H9 (cell line): ENCODE data around the gene RUNX2. TPM values are rescaled to one million over a fixed set of nuclear protein-coding genes. Genes with fewer than 3 reads are reported as not detected.

Experiments
- DNase-seq: peaks from one replicate; pipeline ENCODE4 v3.0.0-alpha.2; 2017
- H2AFZ ChIP-seq: one replicate; pipeline ENCODE4 v1.6.1; 2013; ENCODE audit warnings: mild to moderate bottlenecking, low read length, control low read depth, moderate library complexity
- H2AK5ac ChIP-seq: 2 replicates; pipeline ENCODE4 v1.6.1; 2013; ENCODE audit warnings: low read length, control low read depth, mixed read lengths; ENCODE audit not compliant: insufficient read length
- H2BK120ac ChIP-seq: one replicate; pipeline ENCODE4 v1.6.1; 2013; ENCODE audit warnings: low read depth, mild to moderate bottlenecking, low read length, control low read depth, inconsistent platforms; ENCODE audit not compliant: poor library complexity, severe bottlenecking
- H2BK12ac ChIP-seq: 2 replicates; pipeline ENCODE4 v1.6.1; 2013; ENCODE audit warnings: low read length, control low read depth, mixed read lengths, low read depth; ENCODE audit not compliant: insufficient read length
- H2BK15ac ChIP-seq: 2 replicates; pipeline ENCODE4 v1.6.1; 2013; ENCODE audit warnings: low read depth, low read length, control low read depth
- H2BK20ac ChIP-seq: one replicate; pipeline ENCODE4 v1.6.1; 2013; ENCODE audit warnings: low read depth, mild to moderate bottlenecking, low read length, control low read depth, inconsistent platforms; ENCODE audit not compliant: poor library complexity, severe bottlenecking
- H2BK5ac ChIP-seq: 2 replicates; pipeline ENCODE4 v1.6.1; 2013; ENCODE audit warnings: low read length, control low read depth, mixed read lengths; ENCODE audit not compliant: insufficient read length
- H3K14ac ChIP-seq: 2 replicates; pipeline ENCODE4 v1.6.1; 2013; ENCODE audit warnings: low read length, control low read depth; ENCODE audit not compliant: insufficient read depth
- H3K18ac ChIP-seq: 2 replicates; pipeline ENCODE4 v1.6.1; 2013; ENCODE audit warnings: low read depth, mild to moderate bottlenecking, mixed read lengths, low read length, control low read depth; ENCODE audit not compliant: insufficient read length
- H3K23ac ChIP-seq: 2 replicates; pipeline ENCODE4 v1.6.1; 2013; ENCODE audit warnings: low read length, control low read depth, mixed read lengths, low read depth; ENCODE audit not compliant: insufficient read length
- H3K23me2 ChIP-seq: 2 replicates; pipeline ENCODE4 v1.6.1; 2013; ENCODE audit warnings: low read depth, mild to moderate bottlenecking, mixed read lengths, low read length, control low read depth; ENCODE audit not compliant: insufficient read length, poor library complexity, severe bottlenecking
- H3K27ac ChIP-seq: 2 replicates; pipeline ENCODE4 v1.5.1; 2013; ENCODE audit warnings: low read length, control low read depth, mixed read lengths, low read depth; ENCODE audit not compliant: insufficient read length
- H3K27me3 ChIP-seq: 2 replicates; pipeline ENCODE4 v1.6.1; 2013; ENCODE audit warnings: low read length, control low read depth, inconsistent platforms; ENCODE audit not compliant: insufficient read depth
- H3K4ac ChIP-seq: 2 replicates; pipeline ENCODE4 v1.6.1; 2013; ENCODE audit warnings: low read depth, mild to moderate bottlenecking, control low read depth, inconsistent platforms, low read length, moderate library complexity
- H3K4me1 ChIP-seq: 2 replicates; pipeline ENCODE4 v1.6.1; 2013; ENCODE audit warnings: low read length, control low read depth, inconsistent platforms; ENCODE audit not compliant: insufficient read depth
- H3K4me2 ChIP-seq: 2 replicates; pipeline ENCODE4 v1.6.1; 2013; ENCODE audit warnings: low read length, control low read depth, mixed read lengths; ENCODE audit not compliant: insufficient read length, insufficient read depth
- H3K56ac ChIP-seq: 2 replicates; pipeline ENCODE4 v1.6.1; 2013; ENCODE audit warnings: low read depth, mild to moderate bottlenecking, mixed read lengths, low read length, control low read depth; ENCODE audit not compliant: insufficient read length
- H3K79me1 ChIP-seq: 2 replicates; pipeline ENCODE4 v1.6.1; 2013; ENCODE audit warnings: low read depth, mild to moderate bottlenecking, moderate library complexity, low read length, control low read depth, inconsistent platforms; ENCODE audit not compliant: insufficient read depth, poor library complexity, severe bottlenecking
- H3K79me2 ChIP-seq: 2 replicates; pipeline ENCODE4 v1.6.1; 2013; ENCODE audit warnings: low read length, control low read depth, inconsistent platforms; ENCODE audit not compliant: insufficient read depth
- H3K9ac ChIP-seq: 2 replicates; pipeline ENCODE4 v1.6.1; 2013; ENCODE audit warnings: low read length, control low read depth, mixed read lengths; ENCODE audit not compliant: insufficient read length; ENCODE audit errors: extremely low read depth
- H3K9me3 ChIP-seq: one replicate; pipeline ENCODE4 v1.6.1; 2013; ENCODE audit warnings: low read depth, low read length, inconsistent platforms; ENCODE audit not compliant: control insufficient read depth
- H3T11ph ChIP-seq: one replicate; pipeline ENCODE4 v1.6.1; 2013; ENCODE audit warnings: mild to moderate bottlenecking, low read length, control low read depth, inconsistent platforms
- H4K20me1 ChIP-seq: one replicate; pipeline ENCODE4 v1.6.1; 2013; ENCODE audit not compliant: control insufficient read depth, insufficient read length, insufficient read depth
- H4K5ac ChIP-seq: 2 replicates; pipeline ENCODE4 v1.6.1; 2013; ENCODE audit warnings: low read depth, mild to moderate bottlenecking, mixed read lengths, low read length, control low read depth; ENCODE audit not compliant: insufficient read length
- H4K8ac ChIP-seq: replicated peaks from 2 replicates; pipeline ENCODE4 v1.6.1; 2013; ENCODE audit warnings: low read length, control low read depth, mixed read lengths, low read depth; ENCODE audit not compliant: insufficient read length
- H4K91ac ChIP-seq: 2 replicates; pipeline ENCODE4 v1.6.1; 2013; ENCODE audit warnings: low read depth, mild to moderate bottlenecking, moderate library complexity, mixed read lengths, low read length, control low read depth; ENCODE audit not compliant: insufficient read length
- H3K27ac Mint-ChIP-seq, 3 experiments: 2 replicates in 2 of 3; 3 replicates in 1 of 3; pipeline ENCODE4 v1.8.0; 2020 to 2021; ENCODE audit warnings: mixed read lengths in 3 of 3, mild to moderate bottlenecking in 1 of 3, moderate library complexity in 1 of 3
- H3K27me3 Mint-ChIP-seq: 2 replicates; pipeline ENCODE4 v1.8.0; 2021; ENCODE audit warnings: low read depth, mild to moderate bottlenecking, moderate library complexity, mixed read lengths
- H3K36me3 Mint-ChIP-seq, 3 experiments: 2 replicates in 2 of 3; 3 replicates in 1 of 3; pipeline ENCODE4 v1.8.0; 2020 to 2021; ENCODE audit warnings: low read depth in 3 of 3, mixed read lengths in 3 of 3; ENCODE audit not compliant: insufficient read depth in 1 of 3
- H3K4me1 Mint-ChIP-seq, 2 experiments: 2 replicates each; pipeline ENCODE4 v1.8.0; 2020; ENCODE audit warnings: mixed read lengths in 2 of 2
- H3K4me3 Mint-ChIP-seq, 2 experiments: 2 replicates in 1 of 2; 3 replicates in 1 of 2; pipeline ENCODE4 v1.8.0; 2020 to 2021; ENCODE audit warnings: mild to moderate bottlenecking in 2 of 2, mixed read lengths in 2 of 2, moderate library complexity in 1 of 2
- H3K9me3 Mint-ChIP-seq, 2 experiments: 2 replicates in 1 of 2; 3 replicates in 1 of 2; pipeline ENCODE4 v1.8.0; 2020; ENCODE audit warnings: mild to moderate bottlenecking in 2 of 2, mixed read lengths in 2 of 2, moderate library complexity in 1 of 2
- CTCF ChIP-seq: fragments of 200-600 bp; sonication (generic); conservative IDR thresholded peaks from 3 replicates; pipeline ENCODE4 v1.8.0; 2021; ENCODE audit warnings: antibody characterized with exemption, mild to moderate bottlenecking
- WGBS: extraction: QIAGEN DNeasy Blood & Tissue Kit; methylation state at CpG from one replicate; pipeline ENCODE4 v1.1.7; 2013; ENCODE audit warnings: missing lambda C conversion rate, low lambda C conversion rate, mixed read lengths; ENCODE audit not compliant: insufficient read length; ENCODE audit errors: extremely low coverage; 5-methylcytosine and 5-hydroxymethylcytosine counted together
- total RNA-seq: library from RNA; stranded (reverse); gene quantifications from 2 replicates; pipeline ENCODE4 v1.2.1, GENCODE V29; 2021

The RUNX2 gene
- total RNA-seq, 1 experiment from 2014 or later = 0.15 TPM

DNA sequence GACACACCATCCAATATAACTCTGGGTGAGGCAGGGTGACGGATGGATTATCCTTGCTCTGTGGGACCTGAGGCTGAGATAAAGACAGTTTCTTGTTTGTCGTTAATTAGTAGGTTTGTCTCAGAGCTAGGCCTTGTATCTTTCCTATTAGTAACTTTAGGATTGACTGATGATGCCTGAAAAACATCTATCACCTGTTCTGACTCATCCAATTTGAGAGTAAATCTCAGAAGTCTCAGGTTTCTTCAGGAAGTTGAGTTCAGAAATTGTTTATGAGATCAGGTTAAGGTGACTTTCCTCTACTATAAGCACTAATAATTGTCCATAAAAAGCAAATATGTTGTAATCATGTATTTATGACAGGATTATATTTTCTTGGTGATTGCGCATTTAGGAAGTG is 179.1 kb downstream of the RUNX2 start:
- Mint-ChIP-seq H3K36me3 (no peaks in the 10 kb centered on the region; a peak in 1 of 7 replicates), H3K27me3 (no peaks in the 10 kb centered on the region), H3K4me1 (peaks cover 26 to 30% of the 10 kb centered on the region in 2 experiments), H3K4me3 (no peak overlapping the region), H3K9me3 (no peaks in the 10 kb centered on the region), H3K27ac (no peak overlapping the region)
- no peak overlapping the region for H4K5ac ChIP-seq
- H3K23ac ChIP-seq = no peak overlapping the region
- no CpG with 5 or more reads among the region's 3 CpGs for WGBS
- H2BK12ac ChIP-seq = no peak overlapping the region
- H3K18ac ChIP-seq = no peak overlapping the region
- H4K20me1 ChIP-seq = no peaks in the 10 kb centered on the region
- H3K27ac ChIP-seq = no peak overlapping the region
- H3K23me2 ChIP-seq = no peaks in the 10 kb centered on the region
- no peak overlapping the region for H3T11ph ChIP-seq
- H3K79me1 ChIP-seq = no peaks in the 10 kb centered on the region
- no peak overlapping the region for H2BK20ac ChIP-seq
- no peak overlapping the region for H3K4ac ChIP-seq
- no peak overlapping the region for H2BK15ac ChIP-seq
- H3K79me2 ChIP-seq = no peaks in the 10 kb centered on the region
- H2BK5ac ChIP-seq = no peak overlapping the region
- no peak overlapping the region for H2AFZ ChIP-seq
- H3K27me3 ChIP-seq = no peaks in the 10 kb centered on the region
- no peak for TF ChIP-seq CTCF
- H3K14ac ChIP-seq = no peak overlapping the region
- H4K8ac ChIP-seq = no peak overlapping the region
- no peak overlapping the region for H3K56ac ChIP-seq
- H2BK120ac ChIP-seq = no peak overlapping the region
- peaks cover 6% of the 10 kb centered on the region for H3K4me1 ChIP-seq
- H3K9ac ChIP-seq = no peak overlapping the region
- no peak overlapping the region for H4K91ac ChIP-seq
- DNase-seq = no peak
- no peak overlapping the region for H3K4me2 ChIP-seq
- H3K9me3 ChIP-seq = no peaks in the 10 kb centered on the region
- no peak overlapping the region for H2AK5ac ChIP-seq
